Kidney (tissue), 14 donors: Measurements from ENCODE around the gene CXorf58. TPM values are rescaled to one million over a fixed set of nuclear protein-coding genes. Genes with fewer than 3 reads are reported as not detected.

ENCODE experiments used
- DNase-seq, 5 donors: peaks; one replicate each; pipeline ENCODE4 v3.0.0-alpha.2; 2013 to 2020
- FAIRE-seq: peaks from 2 replicates; lab custom pipeline; 2012; peaks lifted over from hg19 to GRCh38; lab: Jason Lieb, UNC
- H3K27ac ChIP-seq, 2 donors: one replicate each; pipeline ENCODE4 v1.7.0; 2013; ENCODE audit warnings: low read depth in 2 of 2, low read length in 2 of 2, inconsistent platforms in 1 of 2
- H3K27me3 ChIP-seq: one replicate; pipeline ENCODE4 v1.7.1; 2013; ENCODE audit warnings: low read length, inconsistent platforms; ENCODE audit not compliant: control insufficient read depth, insufficient read depth
- H3K36me3 ChIP-seq, 3 donors: one replicate each; pipeline versions ENCODE4 v1.7.0 to v1.7.1; 2013; ENCODE audit warnings: low read length in 3 of 3, control low read depth in 1 of 3, inconsistent platforms in 1 of 3; ENCODE audit not compliant: insufficient read depth in 3 of 3, control insufficient read depth in 2 of 3
- H3K4me1 ChIP-seq, 3 donors: one replicate each; pipeline versions ENCODE4 v1.7.0 to v1.7.1; 2013; ENCODE audit warnings: low read length in 3 of 3, inconsistent platforms in 1 of 3, low read depth in 1 of 3; ENCODE audit not compliant: control insufficient read depth in 2 of 3, insufficient read depth in 2 of 3
- H3K4me3 ChIP-seq, 3 donors: one replicate each; pipeline versions ENCODE4 v1.7.0 to v1.8.1; 2013; ENCODE audit warnings: low read length in 3 of 3, control low read depth in 1 of 3, inconsistent platforms in 1 of 3
- H3K9ac ChIP-seq, 3 donors: one replicate each; pipeline versions ENCODE4 v1.7.0 to v1.7.1; 2013; ENCODE audit warnings: low read length in 3 of 3, control low read depth in 1 of 3, inconsistent platforms in 1 of 3
- H3K9me3 ChIP-seq, 3 donors: one replicate each; pipeline versions ENCODE4 v1.7.0 to v1.7.1; 2013; ENCODE audit warnings: low read length in 3 of 3, control low read depth in 1 of 3, inconsistent platforms in 1 of 3; ENCODE audit not compliant: control insufficient read depth in 2 of 3, insufficient read depth in 1 of 3
- intact Hi-C: fragments of 100-400 bp; cut with DNase I; formaldehyde crosslinking; loops from one replicate; pipeline ENCODE4 v1.11.1; 2022
- polyA plus RNA-seq: library from polyadenylated mRNA; stranded (reverse); fragments of 350-450 nt; fragmentation: Illumina TruSeq; extraction: RNeasy Lipid Tissue Mini Kit (QIAGEN cat#74804); gene quantifications from one replicate; pipeline ENCODE4 v1.2.3, GENCODE V29; 2014; ENCODE audit warnings: low read depth, low replicate concordance; ENCODE audit not compliant: insufficient read depth
- total RNA-seq: library from RNA; stranded (reverse); fragmentation: NEBNext Ultra II Directional; extraction: Animal tissue kit (Norgen Biotek cat#: 25700); gene quantifications from one replicate; pipeline ENCODE4 v1.2.1, GENCODE V29; 2021
- TF ChIP-seq, protein P1 (sequence below): IDR thresholded peaks from 3 replicates; pipeline ENCODE4 v1.5.1; 2012; ENCODE audit warnings: mild to moderate bottlenecking, moderate library complexity, borderline replicate concordance; ENCODE audit not compliant: insufficient read depth; ENCODE audit errors: extremely low read depth
- donor health status: control.
- donor health status: control.
- donor health status: control.
- donor health status: control.
- donor health status: control.
- donor health status: DM: yes; HTN: yes; CAD: no.
- donor health status: Normal renal cell carcinoma (clear cell type).

Gene CXorf58
- total and polyA plus RNA-seq, 2 donors from 2014 or later, result 0.37 TPM; not detected in 1

DNA sequence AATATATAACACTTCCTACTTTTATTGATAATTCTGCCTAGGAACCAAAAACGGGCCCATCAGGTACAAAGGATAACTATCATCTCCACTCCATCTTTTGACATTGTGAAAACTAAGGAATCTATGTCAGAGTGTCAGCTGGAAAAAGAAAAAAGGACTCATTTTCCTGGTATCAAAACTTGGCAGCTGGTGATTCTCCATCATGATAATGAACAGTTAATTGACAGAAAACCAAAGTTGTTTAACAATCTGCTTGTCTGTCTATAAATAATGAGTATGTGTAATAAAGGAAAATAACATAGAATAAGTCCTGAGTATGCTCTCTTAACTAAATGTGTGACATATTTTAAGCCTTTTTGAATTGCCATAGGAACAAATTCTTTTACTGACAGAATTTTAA lies 31.4 kb downstream of the CXorf58 start:
- no peaks in the 10 kb centered on the region for H3K9me3 ChIP-seq
- peaks cover 3% of the 10 kb centered on the region for H3K27me3 ChIP-seq
- no peaks in the 10 kb centered on the region for H3K36me3 ChIP-seq
- no peak for FAIRE-seq
- intact Hi-C loops, result no loop called here
- no peaks in the 10 kb centered on the region for H3K4me1 ChIP-seq
- TF ChIP-seq, protein P1, sequence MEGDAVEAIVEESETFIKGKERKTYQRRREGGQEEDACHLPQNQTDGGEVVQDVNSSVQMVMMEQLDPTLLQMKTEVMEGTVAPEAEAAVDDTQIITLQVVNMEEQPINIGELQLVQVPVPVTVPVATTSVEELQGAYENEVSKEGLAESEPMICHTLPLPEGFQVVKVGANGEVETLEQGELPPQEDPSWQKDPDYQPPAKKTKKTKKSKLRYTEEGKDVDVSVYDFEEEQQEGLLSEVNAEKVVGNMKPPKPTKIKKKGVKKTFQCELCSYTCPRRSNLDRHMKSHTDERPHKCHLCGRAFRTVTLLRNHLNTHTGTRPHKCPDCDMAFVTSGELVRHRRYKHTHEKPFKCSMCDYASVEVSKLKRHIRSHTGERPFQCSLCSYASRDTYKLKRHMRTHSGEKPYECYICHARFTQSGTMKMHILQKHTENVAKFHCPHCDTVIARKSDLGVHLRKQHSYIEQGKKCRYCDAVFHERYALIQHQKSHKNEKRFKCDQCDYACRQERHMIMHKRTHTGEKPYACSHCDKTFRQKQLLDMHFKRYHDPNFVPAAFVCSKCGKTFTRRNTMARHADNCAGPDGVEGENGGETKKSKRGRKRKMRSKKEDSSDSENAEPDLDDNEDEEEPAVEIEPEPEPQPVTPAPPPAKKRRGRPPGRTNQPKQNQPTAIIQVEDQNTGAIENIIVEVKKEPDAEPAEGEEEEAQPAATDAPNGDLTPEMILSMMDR, result no peak
- H3K9ac ChIP-seq, result no peak overlapping the region
- no peak overlapping the region for H3K4me3 ChIP-seq
- H3K27ac ChIP-seq, result no peak overlapping the region
- no peak for DNase-seq

DNA sequence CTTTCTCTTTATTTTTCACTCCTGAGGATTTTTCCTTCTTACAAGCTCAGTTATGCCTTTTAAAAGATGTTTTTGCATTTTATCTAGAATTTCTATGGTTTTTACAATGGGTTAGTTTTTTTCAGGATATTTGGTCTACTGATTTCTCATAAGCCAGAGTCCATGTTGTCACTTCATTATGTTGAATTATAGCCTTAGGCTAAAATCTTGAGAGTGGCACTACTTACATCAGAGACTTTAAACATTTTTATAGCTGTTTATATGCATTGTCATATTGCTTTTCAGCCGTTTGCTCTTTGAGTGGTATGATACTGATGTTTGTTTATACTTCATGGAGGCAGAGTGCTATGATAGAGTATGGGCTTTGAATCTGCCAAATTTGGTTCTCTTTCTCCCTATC lies 36.4 kb downstream of the CXorf58 start:
- Histone ChIP-seq H3K9me3 (no peaks in the 10 kb centered on the region), H3K4me1 (no peaks in the 10 kb centered on the region), H3K36me3 (no peaks in the 10 kb centered on the region), H3K27ac (no peak overlapping the region), H3K9ac (no peak overlapping the region), H3K27me3 (no peaks in the 10 kb centered on the region), H3K4me3 (no peak overlapping the region)
- FAIRE-seq (no peak), DNase-seq (no peak)
- intact Hi-C loops, result no loop called here
- TF ChIP-seq, protein P1, result no peak

DNA sequence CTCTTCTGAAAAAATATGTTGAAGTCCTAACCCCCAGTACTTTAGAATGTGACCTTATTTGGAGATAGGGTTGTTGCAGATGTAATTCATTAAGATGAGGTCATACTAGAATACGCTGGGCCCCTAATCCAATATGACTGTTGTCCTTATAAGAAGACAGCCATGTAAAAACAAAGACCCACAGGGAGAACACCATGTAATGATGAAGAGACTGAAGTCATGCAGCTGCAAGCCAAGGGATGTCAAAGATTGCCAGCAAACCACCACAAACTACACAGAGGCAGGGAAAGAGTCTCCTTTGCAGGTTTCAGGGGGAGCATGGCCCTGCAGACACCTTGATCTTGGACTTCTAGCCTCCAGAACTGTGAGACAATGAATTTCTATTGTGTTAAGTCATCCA lies 37.4 kb downstream of the CXorf58 start:
- H3K9me3 ChIP-seq, result no peaks in the 10 kb centered on the region
- H3K4me1 ChIP-seq, result no peaks in the 10 kb centered on the region
- H3K9ac ChIP-seq, result no peak overlapping the region
- no peaks in the 10 kb centered on the region for H3K36me3 ChIP-seq
- H3K4me3 ChIP-seq, result no peak overlapping the region
- FAIRE-seq (no peak), DNase-seq (no peak)
- no peak overlapping the region for H3K27ac ChIP-seq
- intact Hi-C loops, result no loop called here
- TF ChIP-seq, protein P1, result no peak
- H3K27me3 ChIP-seq, result no peaks in the 10 kb centered on the region

DNA sequence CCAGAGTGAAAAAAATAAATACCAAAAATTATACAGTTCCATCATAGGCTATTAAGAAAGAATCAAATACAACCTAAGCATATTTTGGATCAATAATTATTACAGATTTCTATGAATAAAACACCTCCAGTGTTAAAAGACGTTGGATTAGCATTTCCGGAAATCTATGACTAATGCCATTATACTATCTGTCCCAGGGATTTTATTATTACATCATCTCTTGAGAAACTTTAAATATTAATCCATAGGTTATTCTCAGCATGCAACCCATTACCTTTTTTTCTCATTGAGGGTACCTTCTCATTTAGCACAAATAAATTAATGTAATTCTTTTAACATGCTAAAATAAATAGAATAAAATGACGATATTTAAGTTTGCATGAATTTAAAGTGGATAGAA lies 44.6 kb downstream of the CXorf58 start:
- TF ChIP-seq, protein P1, result no peak
- Histone ChIP-seq H3K36me3 (no peaks in the 10 kb centered on the region), H3K4me3 (no peak overlapping the region), H3K4me1 (no peaks in the 10 kb centered on the region), H3K9me3 (no peaks in the 10 kb centered on the region), H3K27ac (no peak overlapping the region), H3K27me3 (no peaks in the 10 kb centered on the region), H3K9ac (no peak overlapping the region)
- no peak for FAIRE-seq
- intact Hi-C loops, result no loop called here
- no peak for DNase-seq
